ENCODE data around the gene ITGB1. TPM values are rescaled to one million over a fixed set of nuclear protein-coding genes. Genes with fewer than 3 reads are reported as not detected.
A peak's percentile ranks its signal among the peaks of the same experiment; 100 is the strongest.

The ITGB1 gene
- total and polyA plus RNA-seq, 10 of the 15 experiments (the other 5 are each of a cell fraction or from before 2014, with no cell fraction given): 2.8 to 20.7 (median 10.4) TPM

DNA sequence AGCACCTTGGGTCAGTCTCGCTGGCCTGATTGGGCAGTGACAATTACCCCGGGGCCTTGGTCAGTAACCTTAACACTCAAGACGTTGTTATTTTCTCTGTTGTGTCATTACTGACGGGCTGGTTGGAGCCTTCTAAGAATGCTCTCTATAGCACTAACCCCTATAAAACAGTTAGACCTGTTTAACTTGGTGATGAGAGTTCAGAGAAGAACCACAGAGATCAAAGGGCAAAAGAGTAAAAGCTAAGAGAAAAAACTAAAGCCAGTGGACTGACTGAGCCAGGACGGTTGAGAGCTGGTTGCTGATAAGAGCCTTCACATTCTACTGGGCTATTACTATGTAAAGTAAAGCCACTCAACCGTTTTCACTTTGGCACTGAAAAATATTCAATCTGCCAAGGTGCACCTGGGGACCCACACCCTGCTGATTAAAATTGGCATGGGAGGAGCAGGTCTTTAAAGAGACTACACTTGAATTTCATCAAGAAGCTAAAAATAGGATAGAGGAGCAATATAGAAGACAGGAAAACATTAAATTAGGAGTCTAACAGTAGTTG, 13.6 kb upstream of the ITGB1 start:
- Histone ChIP-seq H3K4me2 (ENCODE audit: control insufficient read depth, insufficient read depth) (0 out of 2 replicates have a peak overlapping the region, but pooled peaks have one; percentile 0), H3K9ac (ENCODE audit: control insufficient read depth, insufficient read depth, low read length) (no peak overlapping the region), H3K27me3 (replicated peaks in 1 of 2; ENCODE audit: control insufficient read depth in 2 of 2, insufficient read depth in 2 of 2, low read length in 1 of 2) (no peaks in the 10 kb centered on the region), H3K9me3 (replicated peaks; ENCODE audit: control insufficient read depth, insufficient read depth, low read length) (no peaks in the 10 kb centered on the region), H3K4me3 (no peak overlapping the region), H3K27ac (ENCODE audit: control insufficient read depth, insufficient read depth) (no peak overlapping the region), H3K36me3 (ENCODE audit: control insufficient read depth in 2 of 2, insufficient read depth in 2 of 2, low read length in 1 of 2) (no peaks in the 10 kb centered on the region), H2AFZ (ENCODE audit: control insufficient read depth, low read depth, low read length) (no peak overlapping the region), H4K20me1 (ENCODE audit: control insufficient read depth, insufficient read depth) (no peaks in the 10 kb centered on the region), H3K79me2 (ENCODE audit: control insufficient read depth, insufficient read depth, low read length) (no peaks in the 10 kb centered on the region), H3K4me1 (ENCODE audit: control insufficient read depth, insufficient read depth, low read length) (peaks cover 16% of the 10 kb centered on the region; the same call in 1 of the 2 replicates)
- ATAC-seq: no peak
- CTCF ChIA-PET: interaction anchor here (1.6 kb wide), 1 partner anchor 37 kb away, joined by 8 read pairs; no protein-coding TSS in a partner anchor
- 13% methylated on average over 6 of the region's 6 CpGs for WGBS (ENCODE audit: insufficient coverage, insufficient replicate concordance, low lambda C conversion rate, missing lambda C conversion rate)
- POLR2A ChIA-PET: no interaction called here
- intact Hi-C loops (cut with micrococcal nuclease; ENCODE audit: unreplicated experiment): no loop called here
- FAIRE-seq: no peak
- BruUV-seq (replicated peaks): no TSS peak
- SMC1A ChIA-PET (ENCODE audit: uncharacterized antibody, unreplicated experiment): interaction anchor here (1.0 kb wide), 1 partner anchor 12 kb away, joined by 4 read pairs; no protein-coding TSS in a partner anchor
- no peak for DNase-seq (ENCODE audit: low read depth, low spot score)
- in situ Hi-C loops (cut with MboI): no loop called here
- TF ChIP-seq, protein P1, sequence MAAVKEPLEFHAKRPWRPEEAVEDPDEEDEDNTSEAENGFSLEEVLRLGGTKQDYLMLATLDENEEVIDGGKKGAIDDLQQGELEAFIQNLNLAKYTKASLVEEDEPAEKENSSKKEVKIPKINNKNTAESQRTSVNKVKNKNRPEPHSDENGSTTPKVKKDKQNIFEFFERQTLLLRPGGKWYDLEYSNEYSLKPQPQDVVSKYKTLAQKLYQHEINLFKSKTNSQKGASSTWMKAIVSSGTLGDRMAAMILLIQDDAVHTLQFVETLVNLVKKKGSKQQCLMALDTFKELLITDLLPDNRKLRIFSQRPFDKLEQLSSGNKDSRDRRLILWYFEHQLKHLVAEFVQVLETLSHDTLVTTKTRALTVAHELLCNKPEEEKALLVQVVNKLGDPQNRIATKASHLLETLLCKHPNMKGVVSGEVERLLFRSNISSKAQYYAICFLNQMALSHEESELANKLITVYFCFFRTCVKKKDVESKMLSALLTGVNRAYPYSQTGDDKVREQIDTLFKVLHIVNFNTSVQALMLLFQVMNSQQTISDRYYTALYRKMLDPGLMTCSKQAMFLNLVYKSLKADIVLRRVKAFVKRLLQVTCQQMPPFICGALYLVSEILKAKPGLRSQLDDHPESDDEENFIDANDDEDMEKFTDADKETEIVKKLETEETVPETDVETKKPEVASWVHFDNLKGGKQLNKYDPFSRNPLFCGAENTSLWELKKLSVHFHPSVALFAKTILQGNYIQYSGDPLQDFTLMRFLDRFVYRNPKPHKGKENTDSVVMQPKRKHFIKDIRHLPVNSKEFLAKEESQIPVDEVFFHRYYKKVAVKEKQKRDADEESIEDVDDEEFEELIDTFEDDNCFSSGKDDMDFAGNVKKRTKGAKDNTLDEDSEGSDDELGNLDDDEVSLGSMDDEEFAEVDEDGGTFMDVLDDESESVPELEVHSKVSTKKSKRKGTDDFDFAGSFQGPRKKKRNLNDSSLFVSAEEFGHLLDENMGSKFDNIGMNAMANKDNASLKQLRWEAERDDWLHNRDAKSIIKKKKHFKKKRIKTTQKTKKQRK (IDR thresholded peaks at IDR 0.05; ENCODE audit: low read depth, low read length): no peak
- TF ChIP-seq, protein P2, sequence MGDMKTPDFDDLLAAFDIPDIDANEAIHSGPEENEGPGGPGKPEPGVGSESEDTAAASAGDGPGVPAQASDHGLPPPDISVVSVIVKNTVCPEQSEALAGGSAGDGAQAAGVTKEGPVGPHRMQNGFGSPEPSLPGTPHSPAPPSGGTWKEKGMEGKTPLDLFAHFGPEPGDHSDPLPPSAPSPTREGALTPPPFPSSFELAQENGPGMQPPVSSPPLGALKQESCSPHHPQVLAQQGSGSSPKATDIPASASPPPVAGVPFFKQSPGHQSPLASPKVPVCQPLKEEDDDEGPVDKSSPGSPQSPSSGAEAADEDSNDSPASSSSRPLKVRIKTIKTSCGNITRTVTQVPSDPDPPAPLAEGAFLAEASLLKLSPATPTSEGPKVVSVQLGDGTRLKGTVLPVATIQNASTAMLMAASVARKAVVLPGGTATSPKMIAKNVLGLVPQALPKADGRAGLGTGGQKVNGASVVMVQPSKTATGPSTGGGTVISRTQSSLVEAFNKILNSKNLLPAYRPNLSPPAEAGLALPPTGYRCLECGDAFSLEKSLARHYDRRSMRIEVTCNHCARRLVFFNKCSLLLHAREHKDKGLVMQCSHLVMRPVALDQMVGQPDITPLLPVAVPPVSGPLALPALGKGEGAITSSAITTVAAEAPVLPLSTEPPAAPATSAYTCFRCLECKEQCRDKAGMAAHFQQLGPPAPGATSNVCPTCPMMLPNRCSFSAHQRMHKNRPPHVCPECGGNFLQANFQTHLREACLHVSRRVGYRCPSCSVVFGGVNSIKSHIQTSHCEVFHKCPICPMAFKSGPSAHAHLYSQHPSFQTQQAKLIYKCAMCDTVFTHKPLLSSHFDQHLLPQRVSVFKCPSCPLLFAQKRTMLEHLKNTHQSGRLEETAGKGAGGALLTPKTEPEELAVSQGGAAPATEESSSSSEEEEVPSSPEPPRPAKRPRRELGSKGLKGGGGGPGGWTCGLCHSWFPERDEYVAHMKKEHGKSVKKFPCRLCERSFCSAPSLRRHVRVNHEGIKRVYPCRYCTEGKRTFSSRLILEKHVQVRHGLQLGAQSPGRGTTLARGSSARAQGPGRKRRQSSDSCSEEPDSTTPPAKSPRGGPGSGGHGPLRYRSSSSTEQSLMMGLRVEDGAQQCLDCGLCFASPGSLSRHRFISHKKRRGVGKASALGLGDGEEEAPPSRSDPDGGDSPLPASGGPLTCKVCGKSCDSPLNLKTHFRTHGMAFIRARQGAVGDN (IDR thresholded peaks at IDR 0.05): no peak
- RAD21 ChIA-PET (ENCODE audit: unreplicated experiment): no interaction called here
